RWPE2 (cell line): ENCODE data around the gene INSM2.

Experiments used
- ATAC-seq: fragments of 200-7000 bp; cut with Tn5 transposase; 3 replicates; pipeline ENCODE4 v1.9.1; 2021; ENCODE audit warnings: low read depth
- DNase-seq: peaks from one replicate; pipeline ENCODE4 v3.0.0-alpha.2; 2020; ENCODE audit warnings: low spot score
- H3K27ac ChIP-seq: fragments of 450-650 bp; 2 replicates; pipeline ENCODE4 v1.5.1; 2017; ENCODE audit warnings: mild to moderate bottlenecking; ENCODE audit not compliant: poor library complexity, severe bottlenecking
- H3K27me3 ChIP-seq: fragments of 250-450 bp; sonication (Bioruptor Pico); 2 replicates; pipeline ENCODE4 v1.5.1; 2021; ENCODE audit warnings: mild to moderate bottlenecking, moderate library complexity; ENCODE audit not compliant: insufficient read depth, poor library complexity, severe bottlenecking
- H3K36me3 ChIP-seq: fragments of 250-450 bp; sonication (Bioruptor Pico); 2 replicates; pipeline ENCODE4 v1.5.1; 2020; ENCODE audit warnings: low read depth, mild to moderate bottlenecking, moderate library complexity
- H3K4me1 ChIP-seq: fragments of 250-450 bp; sonication (Bioruptor Pico); 2 replicates; pipeline ENCODE4 v1.5.1; 2021; ENCODE audit warnings: mild to moderate bottlenecking, moderate library complexity; ENCODE audit not compliant: insufficient read depth, poor library complexity, severe bottlenecking
- H3K4me3 ChIP-seq: fragments of 250-450 bp; sonication (Bioruptor Pico); 2 replicates; pipeline ENCODE4 v1.5.1; 2021; ENCODE audit warnings: mild to moderate bottlenecking, moderate library complexity; ENCODE audit not compliant: severe bottlenecking
- H3K9me3 ChIP-seq: fragments of 250-450 bp; sonication (Bioruptor Pico); 2 replicates; pipeline ENCODE4 v1.5.1; 2021; ENCODE audit warnings: mild to moderate bottlenecking, moderate library complexity; ENCODE audit not compliant: severe bottlenecking
- CTCF ChIP-seq: fragments of 450-650 bp; IDR thresholded peaks from one replicate; pipeline ENCODE4 v1.5.1; 2017; ENCODE audit warnings: mild to moderate bottlenecking, moderate library complexity; ENCODE audit not compliant: poor library complexity, severe bottlenecking

The INSM2 gene

GRCh38 chr14:35573911-35574310 is 39.9 kb downstream of the INSM2 start:
- Histone ChIP-seq H3K9me3 (no peaks in the 10 kb centered on the region), H3K27me3 (no peaks in the 10 kb centered on the region), H3K4me1 (no peaks in the 10 kb centered on the region), H3K27ac (no peak overlapping the region), H3K4me3 (no peak overlapping the region), H3K36me3 (peaks cover 3% of the 10 kb centered on the region; the same call in 1 of the 2 replicates)
- TF ChIP-seq CTCF = no peak
- DNase-seq (no peak), ATAC-seq (no peak)

DNA sequence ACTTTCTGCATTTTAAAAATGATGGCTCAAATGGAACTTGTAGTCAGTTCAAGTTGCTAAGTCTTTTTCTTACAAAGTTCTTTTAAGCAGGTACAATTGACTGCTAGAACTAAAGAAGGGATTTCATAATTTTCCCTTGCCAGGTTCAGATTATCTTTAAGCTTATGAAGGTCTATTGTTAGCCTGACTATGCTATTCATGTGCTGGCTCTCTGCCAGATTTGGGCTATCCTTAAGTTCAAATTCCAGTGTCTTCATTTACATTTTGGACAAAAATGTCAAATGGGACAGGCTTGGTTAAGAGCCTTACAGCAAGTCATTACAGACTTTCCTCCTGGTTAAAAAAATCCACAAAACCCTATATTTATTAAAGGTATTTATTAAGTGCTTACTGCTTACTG is 42.3 kb downstream of the INSM2 start:
- H3K9me3 ChIP-seq = no peaks in the 10 kb centered on the region
- H3K27me3 ChIP-seq = no peaks in the 10 kb centered on the region
- H3K27ac ChIP-seq = no peak overlapping the region
- H3K4me3 ChIP-seq = no peak overlapping the region
- no peak for TF ChIP-seq CTCF
- ATAC-seq (no peak), DNase-seq (no peak)
- no peaks in the 10 kb centered on the region; the same call in 1 of the 2 replicates for H3K36me3 ChIP-seq
- no peaks in the 10 kb centered on the region for H3K4me1 ChIP-seq

GRCh38 chr14:35576856-35577255 is 42.9 kb downstream of the INSM2 start:
- DNase-seq (no peak), ATAC-seq (no peak)
- H3K9me3 ChIP-seq = no peaks in the 10 kb centered on the region
- no peak overlapping the region for H3K27ac ChIP-seq
- no peaks in the 10 kb centered on the region for H3K4me1 ChIP-seq
- no peak for TF ChIP-seq CTCF
- H3K27me3 ChIP-seq = no peaks in the 10 kb centered on the region
- no peak overlapping the region for H3K4me3 ChIP-seq
- H3K36me3 ChIP-seq = no peaks in the 10 kb centered on the region; the same call in 1 of the 2 replicates

- Histone ChIP-seq H3K27me3 (no peaks in the 10 kb centered on the region), H3K9me3 (no peaks in the 10 kb centered on the region), H3K4me3 (no peak overlapping the region), H3K36me3 (no peaks in the 10 kb centered on the region; the same call in 1 of the 2 replicates), H3K27ac (no peak overlapping the region), H3K4me1 (no peaks in the 10 kb centered on the region)
- TF ChIP-seq CTCF = no peak
- ATAC-seq = no peak
- no peak for DNase-seq
Observed at GRCh38 chr14:35578135-35578534, 44.2 kb downstream of the INSM2 start.

GRCh38 chr14:35578639-35579038 is 44.7 kb downstream of the INSM2 start:
- H3K4me3 ChIP-seq = no peak overlapping the region
- TF ChIP-seq CTCF = no peak
- H3K4me1 ChIP-seq = no peaks in the 10 kb centered on the region
- no peak overlapping the region for H3K27ac ChIP-seq
- H3K9me3 ChIP-seq = no peaks in the 10 kb centered on the region
- H3K27me3 ChIP-seq = no peaks in the 10 kb centered on the region
- H3K36me3 ChIP-seq = no peaks in the 10 kb centered on the region; the same call in 1 of the 2 replicates
- no peak for DNase-seq
- no peak for ATAC-seq
